B cell (primary cell): ENCODE measurements around the gene FAIM2. TPM values are rescaled to one million over a fixed set of nuclear protein-coding genes. Genes with fewer than 3 reads are reported as not detected.
"Not testable (repeated sequence)": the region's sequence is repeated elsewhere in the genome, so short reads cannot be mapped to it uniquely, and the experiment has no call there.

Experiments used
- ATAC-seq: fragments of 200-7000 bp; cut with Tn5 transposase; one replicate; pipeline ENCODE4 v1.10.0; 2021; ENCODE audit warnings: low read depth, mild to moderate bottlenecking, moderate number of reproducible peaks, moderate library complexity
- CTCF ChIA-PET: fragments of 350-600 bp; sonication (Branson Sonifier 250); formaldehyde crosslinking; loops from one replicate; lab custom pipeline; 2021; ENCODE audit warnings: antibody characterized with exemption, inconsistent platforms; lab: Charles Lee
- POLR2A ChIA-PET: fragments of 350-600 bp; sonication (Branson Sonifier 250); formaldehyde crosslinking; loops from one replicate; lab custom pipeline; 2021; ENCODE audit warnings: antibody characterized with exemption; lab: Charles Lee
- DNase-seq: peaks from one replicate; pipeline ENCODE4 v3.0.0; 2013
- H2AFZ ChIP-seq: 2 replicates; pipeline ENCODE4 v1.6.1; 2012; ENCODE audit warnings: mild to moderate bottlenecking, low read depth, low read length; ENCODE audit not compliant: insufficient read depth, poor library complexity, severe bottlenecking
- H3K27ac ChIP-seq, 2 donors: 1 replicate in 1 of 2; 2 replicates in 1 of 2; pipeline ENCODE4 v1.5.1; 2012 to 2013; ENCODE audit warnings: low read length in 2 of 2, mild to moderate bottlenecking in 2 of 2, moderate library complexity in 1 of 2
- H3K27me3 ChIP-seq, 4 experiments: fragments of 200-600 bp in 1 of 4; sonication (generic) in 1 of 4; replicated peaks in 1 of 4; 1 replicate in 2 of 4; 2 replicates in 2 of 4; pipeline versions ENCODE4 v1.6.1 to v1.7.0; 2013 to 2016; ENCODE audit warnings: low read length in 3 of 4, mild to moderate bottlenecking in 2 of 4, mixed read lengths in 1 of 4, moderate library complexity in 1 of 4; ENCODE audit not compliant: insufficient read depth in 4 of 4, control insufficient read depth in 3 of 4; ENCODE audit errors: control extremely low read depth in 1 of 4
- H3K36me3 ChIP-seq, 2 experiments: replicated peaks in 1 of 2; 1 replicate in 1 of 2; 2 replicates in 1 of 2; pipeline versions ENCODE4 v1.6.1 to v1.7.1; 2013; ENCODE audit warnings: low read length in 1 of 2; ENCODE audit not compliant: insufficient read depth in 2 of 2, control insufficient read depth in 1 of 2; ENCODE audit errors: control extremely low read depth in 1 of 2, extremely low read depth in 1 of 2
- H3K4me1 ChIP-seq, 2 donors: fragments of 200-600 bp in 1 of 2; sonication (generic) in 1 of 2; 1 replicate in 1 of 2; 2 replicates in 1 of 2; pipeline versions ENCODE4 v1.5.1 to v1.6.1; 2013 to 2017; ENCODE audit warnings: low read length in 2 of 2; ENCODE audit not compliant: control insufficient read depth in 2 of 2, insufficient read depth in 2 of 2
- H3K4me2 ChIP-seq: replicated peaks from 2 replicates; pipeline ENCODE3; 2012; ENCODE audit warnings: mild to moderate bottlenecking, low read depth, low read length; ENCODE audit not compliant: poor library complexity, severe bottlenecking
- H3K4me3 ChIP-seq, 5 experiments: fragments of 200-600 bp in 1 of 5; sonication (generic) in 1 of 5; 1 replicate in 3 of 5; 2 replicates in 2 of 5; pipeline versions ENCODE4 v1.5.1 to v1.7.0; 2011 to 2016; ENCODE audit warnings: low read length in 4 of 5, mild to moderate bottlenecking in 4 of 5, low read depth in 2 of 5, control low read depth in 1 of 5, moderate library complexity in 1 of 5; ENCODE audit not compliant: insufficient read depth in 1 of 5; ENCODE audit errors: control extremely low read depth in 1 of 5, extremely low read depth in 1 of 5
- H3K79me2 ChIP-seq: fragments of 200-600 bp; sonication (generic); one replicate; pipeline ENCODE4 v1.6.0; 2016; ENCODE audit warnings: low read length; ENCODE audit not compliant: control insufficient read depth, insufficient read depth
- H3K9ac ChIP-seq: fragments of 200-600 bp; sonication (generic); 2 replicates; pipeline ENCODE4 v1.6.1; 2017; ENCODE audit warnings: mild to moderate bottlenecking, low read length, moderate library complexity
- H3K9me3 ChIP-seq, 3 donors: one replicate each; pipeline versions ENCODE4 v1.6.1 to v1.7.1; 2013; ENCODE audit warnings: low read length in 2 of 3; ENCODE audit not compliant: control insufficient read depth in 2 of 3, insufficient read depth in 1 of 3; ENCODE audit errors: control extremely low read depth in 1 of 3
- H4K20me1 ChIP-seq: 2 replicates; pipeline ENCODE4 v1.6.0; 2012; ENCODE audit warnings: mild to moderate bottlenecking, low read length; ENCODE audit not compliant: insufficient read depth, control insufficient read depth, poor library complexity, severe bottlenecking
- H3K27ac Mint-ChIP-seq: one replicate; pipeline ENCODE4 v1.8.0; 2021; ENCODE audit warnings: mixed read lengths
- H3K27me3 Mint-ChIP-seq: one replicate; pipeline ENCODE4 v1.8.0; 2021; ENCODE audit warnings: mixed read lengths
- H3K4me1 Mint-ChIP-seq: one replicate; pipeline ENCODE4 v1.8.0; 2021; ENCODE audit warnings: mixed read lengths
- H3K4me3 Mint-ChIP-seq: one replicate; pipeline ENCODE4 v1.8.0; 2021; ENCODE audit warnings: mixed read lengths
- H3K9me3 Mint-ChIP-seq: one replicate; pipeline ENCODE4 v1.8.0; 2022; ENCODE audit warnings: mixed read lengths; ENCODE audit not compliant: insufficient read depth
- CTCF ChIP-seq: fragments of 200-600 bp; IDR thresholded peaks from one replicate; pipeline ENCODE4 v1.8.0; 2022; ENCODE audit warnings: antibody characterized with exemption, mild to moderate bottlenecking
- EZH2 ChIP-seq: IDR thresholded peaks from 2 replicates; pipeline ENCODE4 v1.6.1; 2012; ENCODE audit warnings: borderline replicate concordance, low read depth, mild to moderate bottlenecking, moderate library complexity, low read length; ENCODE audit not compliant: insufficient read depth, poor library complexity, severe bottlenecking
- WGBS: methylation state at CpG from one replicate; pipeline ENCODE4 v1.1.5; 2013; ENCODE audit warnings: missing lambda C conversion rate; ENCODE audit not compliant: insufficient coverage; 5-methylcytosine and 5-hydroxymethylcytosine counted together
- intact Hi-C: fragments of 100-400 bp; cut with micrococcal nuclease; formaldehyde crosslinking; loops from one replicate; pipeline ENCODE4 v1.10.0; 2022
- polyA plus RNA-seq: library from polyadenylated mRNA; depleted of rRNA; stranded (reverse); fragments of >200 nt; gene quantifications from 2 replicates; pipeline ENCODE4 v1.2.3, GENCODE V29; 2012
- total RNA-seq, 2 donors: library from RNA; stranded (reverse); fragments of 120-200 nt in 1 of 2; gene quantifications; 1 replicate in 1 of 2; 2 replicates in 1 of 2; pipeline versions ENCODE4 v1.2.3 to v1.2.4, GENCODE V29; 2013 to 2022

Gene FAIM2
- total and polyA plus RNA-seq, 2 donors (not counting 1 experiment from before 2014, with no cell fraction given): not detected

DNA sequence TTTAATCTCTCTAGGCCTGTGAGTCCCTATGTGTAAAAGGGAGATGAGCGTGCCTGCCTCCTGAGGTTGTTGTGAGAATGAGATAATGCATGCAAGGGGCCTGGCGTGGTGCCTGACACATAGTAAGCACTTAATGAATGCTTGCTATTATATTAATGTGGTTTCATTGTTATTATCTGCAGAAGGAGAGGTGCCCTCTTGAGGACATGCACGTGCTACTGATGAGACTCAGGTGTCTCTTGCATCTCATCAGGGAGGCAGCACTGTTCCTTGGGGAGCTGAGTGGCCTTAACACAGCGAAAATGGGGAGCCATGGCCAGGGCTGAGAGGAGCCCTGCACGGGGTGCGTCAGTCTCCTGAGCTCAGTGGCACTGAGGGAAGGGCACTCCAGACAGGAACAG lies 30.9 kb downstream of the FAIM2 start:
- intact Hi-C loops: no loop called here
- Mint-ChIP-seq H3K9me3 (peaks cover 2% of the 10 kb centered on the region), H3K4me1 (no peaks in the 10 kb centered on the region), H3K4me3 (no peak overlapping the region), H3K27me3 (peaks cover 3% of the 10 kb centered on the region), H3K27ac (no peak overlapping the region)
- Histone ChIP-seq H3K4me3 (no peak overlapping the region), H3K4me1 (no peaks in the 10 kb centered on the region), H3K9me3 (no peaks in the 10 kb centered on the region), H2AFZ (no peak overlapping the region), H3K79me2 (no peaks in the 10 kb centered on the region), H3K4me2 (no peak overlapping the region), H3K27ac (no peak overlapping the region), H3K36me3 (no peaks in the 10 kb centered on the region), H3K27me3 (no peaks in the 10 kb centered on the region), H3K9ac (no peak overlapping the region), H4K20me1 (no peaks in the 10 kb centered on the region)
- ATAC-seq (no peak), DNase-seq (no peak)
- WGBS: 84% methylated on average over 6 of the region's 6 CpGs
- ChIA-PET POLR2A (no interaction called here), CTCF (no interaction called here)
- no peak for TF ChIP-seq EZH2
- no peak for TF ChIP-seq CTCF

- no peaks in the 10 kb centered on the region for H3K9me3 Mint-ChIP-seq
- no peak for DNase-seq
- no peak overlapping the region for H3K27ac Mint-ChIP-seq
- Histone ChIP-seq H3K4me3 (no peak overlapping the region), H3K79me2 (no peaks in the 10 kb centered on the region), H4K20me1 (no peaks in the 10 kb centered on the region), H3K27me3 (no peaks in the 10 kb centered on the region), H3K27ac (no peak overlapping the region), H3K9ac (no peak overlapping the region), H3K4me2 (no peak overlapping the region), H3K36me3 (no peaks in the 10 kb centered on the region), H3K4me1 (no peaks in the 10 kb centered on the region), H2AFZ (no peak overlapping the region), H3K9me3 (no peaks in the 10 kb centered on the region)
- WGBS: 100% methylated on average over 5 of the region's 5 CpGs
- no peaks in the 10 kb centered on the region for H3K4me1 Mint-ChIP-seq
- TF ChIP-seq CTCF: no peak
- no peak for TF ChIP-seq EZH2
- ChIA-PET CTCF (no interaction called here), POLR2A (no interaction called here)
- H3K27me3 Mint-ChIP-seq: peaks cover 3% of the 10 kb centered on the region
- no peak overlapping the region for H3K4me3 Mint-ChIP-seq
- no peak for ATAC-seq
- intact Hi-C loops: no loop called here
Measured at GRCh38 chr12:49872381-49872780, 31.3 kb downstream of the FAIM2 start.

DNA sequence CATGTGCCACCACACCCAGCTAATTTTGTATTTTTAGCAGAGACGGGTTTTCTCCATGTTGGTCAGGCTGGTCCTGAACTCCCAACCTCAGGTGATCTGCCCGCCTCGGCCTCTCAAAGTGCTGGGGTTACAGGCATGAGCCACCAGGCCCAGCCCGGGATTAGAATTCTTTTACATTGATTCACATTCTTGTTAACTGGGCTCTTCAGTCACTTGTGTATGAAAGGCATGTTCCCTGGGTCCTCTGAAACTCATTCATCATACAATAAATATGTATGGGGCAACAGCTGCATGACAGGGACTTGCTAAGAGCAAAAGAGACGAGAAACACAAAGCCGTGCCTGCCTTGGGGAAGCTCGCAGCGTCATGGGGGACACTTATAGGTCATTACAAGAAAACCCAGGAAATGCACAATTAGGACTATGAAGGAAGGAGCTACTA lies 31.9 kb downstream of the FAIM2 start:
- POLR2A ChIA-PET, H3K27ac ChIP-seq, intact Hi-C loops, H3K27me3 ChIP-seq, H3K4me1 ChIP-seq, H3K4me3 Mint-ChIP-seq, H3K4me1 Mint-ChIP-seq, H3K36me3 ChIP-seq, H3K27ac Mint-ChIP-seq, H3K79me2 ChIP-seq, H3K27me3 Mint-ChIP-seq, CTCF ChIA-PET, H2AFZ ChIP-seq, H3K9ac ChIP-seq, H3K4me3 ChIP-seq, H4K20me1 ChIP-seq, H3K9me3 Mint-ChIP-seq, H3K9me3 ChIP-seq, ATAC-seq, H3K4me2 ChIP-seq, DNase-seq: not testable (repeated sequence)
- WGBS: 99% methylated on average over 7 of the region's 8 CpGs
